Measurements from ENCODE around the gene CLCN3.
A peak's percentile ranks its signal among the peaks of the same experiment; 100 is the strongest.
"Not testable (repeated sequence)": the region's sequence is repeated elsewhere in the genome, so short reads cannot be mapped to it uniquely, and the experiment has no call there.

CLCN3 gene

GRCh38 chr4:169730564-169730963, 110.2 kb downstream of the CLCN3 start:
- intact Hi-C loops (cut with DNase I; ENCODE audit: low total_unique reads): no loop called here
- Histone ChIP-seq H3K36me3 (peaks cover 29 to 45% (median 41%) of the 10 kb centered on the region in 3 donors), H3K4me3 (no peak overlapping the region), H3K9me3 (no peaks in the 10 kb centered on the region), H3K27me3 (no peaks in the 10 kb centered on the region), H3K4me1 (no peaks in the 10 kb centered on the region), H3K27ac (no peak overlapping the region)
- no peak for TF ChIP-seq CTCF (IDR thresholded peaks at IDR 0.05)
- no peak for DNase-seq

DNA sequence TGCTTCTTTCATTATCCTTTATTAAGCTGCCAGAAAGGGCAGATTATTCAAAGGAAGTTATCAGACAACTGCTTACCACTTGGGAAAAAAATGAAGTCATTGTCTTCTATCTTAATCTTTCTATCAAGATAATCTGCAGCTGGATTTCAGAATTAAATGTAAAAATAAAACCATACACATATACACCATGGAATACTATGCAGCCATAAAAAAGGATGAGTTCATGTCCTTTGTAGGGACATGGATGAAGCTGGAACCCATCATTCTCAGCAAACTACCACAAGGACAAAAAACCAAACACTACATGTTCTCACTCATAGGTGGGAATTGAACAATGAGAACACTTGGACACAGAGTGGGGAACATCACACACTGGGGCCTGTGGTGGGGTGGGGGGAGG, 118.2 kb downstream of the CLCN3 start:
- H3K27ac ChIP-seq; H3K4me3 ChIP-seq; H3K27me3 ChIP-seq; intact Hi-C loops (cut with DNase I; ENCODE audit: low total_unique reads); H3K4me1 ChIP-seq; H3K9me3 ChIP-seq; DNase-seq: not testable (repeated sequence)
- H3K36me3 ChIP-seq: peaks cover 10 to 45% (median 25%) of the 10 kb centered on the region in 3 donors

DNA sequence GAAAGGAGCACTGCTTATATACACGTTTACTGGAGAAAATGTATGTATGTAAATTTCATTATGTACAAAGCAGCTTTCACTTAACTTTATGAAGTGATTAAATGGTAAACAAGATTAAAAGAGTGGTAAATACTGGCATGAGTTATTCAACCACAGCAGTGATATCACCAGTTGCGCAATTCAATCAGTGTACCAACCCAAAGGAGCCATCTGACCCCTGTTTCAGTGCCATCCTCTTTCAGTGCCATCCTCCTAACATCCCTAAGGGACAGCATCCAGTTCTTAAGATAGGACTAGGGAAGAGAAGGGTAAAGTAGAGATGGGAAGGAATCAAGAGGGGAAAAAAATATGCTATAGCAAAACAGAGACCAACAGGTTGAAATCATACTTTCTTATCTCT, 121.2 kb downstream of the CLCN3 start:
- Histone ChIP-seq H3K4me3 (no peak overlapping the region), H3K4me1 (no peaks in the 10 kb centered on the region), H3K27ac (no peak overlapping the region), H3K36me3 (peaks cover 4 to 34% (median 19%) of the 10 kb centered on the region in 3 donors), H3K27me3 (no peaks in the 10 kb centered on the region), H3K9me3 (no peaks in the 10 kb centered on the region)
- no peak for TF ChIP-seq CTCF (IDR thresholded peaks at IDR 0.05)
- no peak for DNase-seq
- intact Hi-C loops (cut with DNase I; ENCODE audit: low total_unique reads): no loop called here

GRCh38 chr4:169744601-169745000, 124.2 kb downstream of the CLCN3 start:
- no peak for TF ChIP-seq CTCF (IDR thresholded peaks at IDR 0.05)
- peaks cover 0 to 30% (median 18%) of the 10 kb centered on the region in 3 donors for H3K36me3 ChIP-seq

GRCh38 chr4:169745291-169745690, 124.9 kb downstream of the CLCN3 start:
- H3K27me3 ChIP-seq: no peaks in the 10 kb centered on the region
- no peak overlapping the region for H3K4me3 ChIP-seq
- no peaks in the 10 kb centered on the region for H3K9me3 ChIP-seq
- peaks cover 5 to 35% (median 23%) of the 10 kb centered on the region in 3 donors for H3K36me3 ChIP-seq
- H3K27ac ChIP-seq: no peak overlapping the region
- no peaks in the 10 kb centered on the region for H3K4me1 ChIP-seq
- no peak for TF ChIP-seq CTCF (IDR thresholded peaks at IDR 0.05)
- no peak for DNase-seq
- intact Hi-C loops (cut with DNase I; ENCODE audit: low total_unique reads): no loop called here

More at GRCh38 chr4:169744601-169745000, 124.2 kb downstream of the CLCN3 start:
- Histone ChIP-seq H3K27ac (no peak overlapping the region), H3K4me1 (no peaks in the 10 kb centered on the region), H3K9me3 (no peaks in the 10 kb centered on the region), H3K27me3 (no peaks in the 10 kb centered on the region), H3K4me3 (no peak overlapping the region)
- intact Hi-C loops (cut with DNase I; ENCODE audit: low total_unique reads): no loop called here
- DNase-seq: no peak

GRCh38 chr4:169756971-169757574, 136.7 kb downstream of the CLCN3 start:
- TF ChIP-seq CTCF (IDR thresholded peaks at IDR 0.05): no peak
- Histone ChIP-seq H3K27me3 (no peaks in the 10 kb centered on the region), H3K4me3 (peak overlapping the region; percentile 75 to 76), H3K36me3 (peaks cover 5 to 12% (median 10%) of the 10 kb centered on the region in 3 donors), H3K4me1 (peaks cover 0 to 23% (median 11%) of the 10 kb centered on the region in 4 donors), H3K27ac (peak overlapping the region; percentile 65 to 75), H3K9me3 (no peaks in the 10 kb centered on the region)
- no peak for DNase-seq
- intact Hi-C loops (cut with DNase I; ENCODE audit: low total_unique reads): loop anchor here (10.0 kb wide), 1 partner anchor 142 kb away; the partner anchor contains the start of gene NEK1

Measured in tibial artery (tissue), 4 donors.